Kidney (tissue), 14 donors: ENCODE data around the gene PDGFD. TPM values are rescaled to one million over a fixed set of nuclear protein-coding genes. Genes with fewer than 3 reads are reported as not detected.

ENCODE experiments used
- DNase-seq, 5 donors: peaks; one replicate each; pipeline ENCODE4 v3.0.0-alpha.2; 2013 to 2020
- FAIRE-seq: peaks from 2 replicates; lab custom pipeline; 2012; peaks lifted over from hg19 to GRCh38; lab: Jason Lieb, UNC
- H3K27ac ChIP-seq, 2 donors: one replicate each; pipeline ENCODE4 v1.7.0; 2013; ENCODE audit warnings: low read depth in 2 of 2, low read length in 2 of 2, inconsistent platforms in 1 of 2
- H3K27me3 ChIP-seq: one replicate; pipeline ENCODE4 v1.7.1; 2013; ENCODE audit warnings: low read length, inconsistent platforms; ENCODE audit not compliant: control insufficient read depth, insufficient read depth
- H3K36me3 ChIP-seq, 3 donors: one replicate each; pipeline versions ENCODE4 v1.7.0 to v1.7.1; 2013; ENCODE audit warnings: low read length in 3 of 3, control low read depth in 1 of 3, inconsistent platforms in 1 of 3; ENCODE audit not compliant: insufficient read depth in 3 of 3, control insufficient read depth in 2 of 3
- H3K4me1 ChIP-seq, 3 donors: one replicate each; pipeline versions ENCODE4 v1.7.0 to v1.7.1; 2013; ENCODE audit warnings: low read length in 3 of 3, inconsistent platforms in 1 of 3, low read depth in 1 of 3; ENCODE audit not compliant: control insufficient read depth in 2 of 3, insufficient read depth in 2 of 3
- H3K4me3 ChIP-seq, 3 donors: one replicate each; pipeline versions ENCODE4 v1.7.0 to v1.8.1; 2013; ENCODE audit warnings: low read length in 3 of 3, control low read depth in 1 of 3, inconsistent platforms in 1 of 3
- H3K9ac ChIP-seq, 3 donors: one replicate each; pipeline versions ENCODE4 v1.7.0 to v1.7.1; 2013; ENCODE audit warnings: low read length in 3 of 3, control low read depth in 1 of 3, inconsistent platforms in 1 of 3
- H3K9me3 ChIP-seq, 3 donors: one replicate each; pipeline versions ENCODE4 v1.7.0 to v1.7.1; 2013; ENCODE audit warnings: low read length in 3 of 3, control low read depth in 1 of 3, inconsistent platforms in 1 of 3; ENCODE audit not compliant: control insufficient read depth in 2 of 3, insufficient read depth in 1 of 3
- CTCF ChIP-seq: IDR thresholded peaks from 3 replicates; pipeline ENCODE4 v1.5.1; 2012; ENCODE audit warnings: mild to moderate bottlenecking, moderate library complexity, borderline replicate concordance; ENCODE audit not compliant: insufficient read depth; ENCODE audit errors: extremely low read depth
- intact Hi-C: fragments of 100-400 bp; cut with DNase I; formaldehyde crosslinking; loops from one replicate; pipeline ENCODE4 v1.11.1; 2022
- polyA plus RNA-seq: library from polyadenylated mRNA; stranded (reverse); fragments of 350-450 nt; fragmentation: Illumina TruSeq; extraction: RNeasy Lipid Tissue Mini Kit (QIAGEN cat#74804); gene quantifications from one replicate; pipeline ENCODE4 v1.2.3, GENCODE V29; 2014; ENCODE audit warnings: low read depth, low replicate concordance; ENCODE audit not compliant: insufficient read depth
- total RNA-seq: library from RNA; stranded (reverse); fragmentation: NEBNext Ultra II Directional; extraction: Animal tissue kit (Norgen Biotek cat#: 25700); gene quantifications from one replicate; pipeline ENCODE4 v1.2.1, GENCODE V29; 2021
- donor health status: control.
- donor health status: control.
- donor health status: control.
- donor health status: control.
- donor health status: control.
- donor health status: DM: yes; HTN: yes; CAD: no.
- donor health status: Normal renal cell carcinoma (clear cell type).

The PDGFD gene
- total and polyA plus RNA-seq, 2 donors from 2014 or later, result 5.3 to 12.2 TPM

GRCh38 chr11:103940551-103940950 is 223.4 kb downstream of the PDGFD start:
- FAIRE-seq (no peak), DNase-seq (no peak)
- Histone ChIP-seq H3K36me3 (no peaks in the 10 kb centered on the region), H3K9me3 (no peaks in the 10 kb centered on the region), H3K4me3 (no peak overlapping the region), H3K27me3 (no peaks in the 10 kb centered on the region), H3K9ac (no peak overlapping the region), H3K4me1 (no peaks in the 10 kb centered on the region), H3K27ac (no peak overlapping the region)
- intact Hi-C loops, result no loop called here
- TF ChIP-seq CTCF, result no peak

GRCh38 chr11:103939694-103940093 is 224.3 kb downstream of the PDGFD start:
- Histone ChIP-seq H3K27ac (no peak overlapping the region), H3K4me3 (no peak overlapping the region), H3K36me3 (no peaks in the 10 kb centered on the region), H3K9ac (no peak overlapping the region), H3K4me1 (no peaks in the 10 kb centered on the region), H3K27me3 (no peaks in the 10 kb centered on the region), H3K9me3 (no peaks in the 10 kb centered on the region)
- intact Hi-C loops, result no loop called here
- no peak for TF ChIP-seq CTCF
- no peak for DNase-seq
- no peak for FAIRE-seq

GRCh38 chr11:103936059-103936458 is 227.9 kb downstream of the PDGFD start:
- no peak overlapping the region for H3K27ac ChIP-seq
- H3K4me1 ChIP-seq, result no peaks in the 10 kb centered on the region
- no peak for DNase-seq
- H3K9ac ChIP-seq, result no peak overlapping the region
- no peaks in the 10 kb centered on the region for H3K27me3 ChIP-seq
- no peak for FAIRE-seq
- H3K36me3 ChIP-seq, result no peaks in the 10 kb centered on the region
- H3K4me3 ChIP-seq, result no peak overlapping the region
- TF ChIP-seq CTCF, result no peak
- intact Hi-C loops, result no loop called here
- no peaks in the 10 kb centered on the region for H3K9me3 ChIP-seq

GRCh38 chr11:103935219-103935618 is 228.7 kb downstream of the PDGFD start:
- no peak overlapping the region for H3K27ac ChIP-seq
- FAIRE-seq, result no peak
- H3K4me3 ChIP-seq, result no peak overlapping the region
- H3K27me3 ChIP-seq, result no peaks in the 10 kb centered on the region
- no peaks in the 10 kb centered on the region for H3K36me3 ChIP-seq
- TF ChIP-seq CTCF, result no peak
- no peak for DNase-seq
- intact Hi-C loops, result no loop called here
- H3K4me1 ChIP-seq, result no peaks in the 10 kb centered on the region
- no peak overlapping the region for H3K9ac ChIP-seq
- no peaks in the 10 kb centered on the region for H3K9me3 ChIP-seq
